ENCODE data around the gene SETD2. TPM values are rescaled to one million over a fixed set of nuclear protein-coding genes. Genes with fewer than 3 reads are reported as not detected.

The SETD2 gene
- total RNA-seq, 1 donor from 2014 or later, result 19.7 TPM

GRCh38 chr3:46979958-46980497, 183.9 kb downstream of the SETD2 start:
- Histone ChIP-seq H3K27me3 (ENCODE audit: control insufficient read depth, insufficient read depth, low read length) (no peaks in the 10 kb centered on the region), H3K36me3 (ENCODE audit: control insufficient read depth, insufficient read depth, low read length) (no peaks in the 10 kb centered on the region), H3K4me3 (ENCODE audit: low read depth, low read length) (peak overlapping the region; percentile 72)
- FAIRE-seq (no peak), DNase-seq (ENCODE audit: low read depth) (no peak)
- TF ChIP-seq, protein P1, sequence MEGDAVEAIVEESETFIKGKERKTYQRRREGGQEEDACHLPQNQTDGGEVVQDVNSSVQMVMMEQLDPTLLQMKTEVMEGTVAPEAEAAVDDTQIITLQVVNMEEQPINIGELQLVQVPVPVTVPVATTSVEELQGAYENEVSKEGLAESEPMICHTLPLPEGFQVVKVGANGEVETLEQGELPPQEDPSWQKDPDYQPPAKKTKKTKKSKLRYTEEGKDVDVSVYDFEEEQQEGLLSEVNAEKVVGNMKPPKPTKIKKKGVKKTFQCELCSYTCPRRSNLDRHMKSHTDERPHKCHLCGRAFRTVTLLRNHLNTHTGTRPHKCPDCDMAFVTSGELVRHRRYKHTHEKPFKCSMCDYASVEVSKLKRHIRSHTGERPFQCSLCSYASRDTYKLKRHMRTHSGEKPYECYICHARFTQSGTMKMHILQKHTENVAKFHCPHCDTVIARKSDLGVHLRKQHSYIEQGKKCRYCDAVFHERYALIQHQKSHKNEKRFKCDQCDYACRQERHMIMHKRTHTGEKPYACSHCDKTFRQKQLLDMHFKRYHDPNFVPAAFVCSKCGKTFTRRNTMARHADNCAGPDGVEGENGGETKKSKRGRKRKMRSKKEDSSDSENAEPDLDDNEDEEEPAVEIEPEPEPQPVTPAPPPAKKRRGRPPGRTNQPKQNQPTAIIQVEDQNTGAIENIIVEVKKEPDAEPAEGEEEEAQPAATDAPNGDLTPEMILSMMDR (IDR thresholded peaks at IDR 0.05; ENCODE audit: insufficient read depth, low read length, severe bottlenecking), result no peak

GRCh38 chr3:46978985-46979944, 184.6 kb downstream of the SETD2 start, which contains the start of gene NBEAL2:
Gene NBEAL2, plus strand, starts transcription at chr3:46979666. Its CDS starts 196 bp downstream, at chr3:46979862.
- DNase-seq (ENCODE audit: low read depth) (peak; percentile 82), FAIRE-seq (no peak)
- Histone ChIP-seq H3K36me3 (ENCODE audit: control insufficient read depth, insufficient read depth, low read length) (peaks cover 3% of the 10 kb centered on the region), H3K4me3 (ENCODE audit: low read depth, low read length) (peak within 1 kb of the TSS; percentile 72), H3K27me3 (ENCODE audit: control insufficient read depth, insufficient read depth, low read length) (no peaks in the 10 kb centered on the region)
- TF ChIP-seq, protein P1 (IDR thresholded peaks at IDR 0.05; ENCODE audit: insufficient read depth, low read length, severe bottlenecking), result no peak

- DNase-seq (ENCODE audit: low read depth) (no peak), FAIRE-seq (no peak)
- Histone ChIP-seq H3K36me3 (ENCODE audit: control insufficient read depth, insufficient read depth, low read length) (peaks cover 3% of the 10 kb centered on the region), H3K27me3 (ENCODE audit: control insufficient read depth, insufficient read depth, low read length) (no peaks in the 10 kb centered on the region), H3K4me3 (ENCODE audit: low read depth, low read length) (no peak overlapping the region)
- TF ChIP-seq, protein P1 (IDR thresholded peaks at IDR 0.05; ENCODE audit: insufficient read depth, low read length, severe bottlenecking), result no peak
These were observed 185.5 kb downstream of the SETD2 start for GRCh38 chr3:46978381-46978780.

DNA sequence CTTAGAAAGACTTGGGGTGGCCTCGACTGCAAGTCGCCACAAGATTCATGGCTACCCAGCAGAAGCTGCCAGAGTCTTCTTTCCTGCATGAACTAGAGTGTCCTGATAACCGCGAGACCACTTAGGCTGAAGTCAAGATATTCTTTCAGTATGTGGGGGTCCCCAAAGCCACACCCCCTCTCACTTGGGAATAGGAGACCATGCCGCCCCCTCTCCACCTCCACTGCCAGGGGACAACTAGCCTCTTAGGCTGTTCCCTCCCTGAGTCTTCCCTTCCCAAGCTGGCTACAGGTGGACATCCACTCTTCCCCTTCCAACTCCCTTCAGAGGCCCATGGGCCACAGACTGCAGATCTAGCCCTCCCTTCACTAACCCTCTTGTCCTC, 186.1 kb downstream of the SETD2 start:
- FAIRE-seq, result no peak
- TF ChIP-seq, protein P1 (IDR thresholded peaks at IDR 0.05; ENCODE audit: insufficient read depth, low read length, severe bottlenecking), result no peak

GRCh38 chr3:46976326-46977190, 187.4 kb downstream of the SETD2 start, which contains the start of gene CCDC12:
Gene CCDC12, minus strand, starts transcription at chr3:46976745. Its CDS starts 13 bp downstream, at chr3:46976732.
- no peak for FAIRE-seq
- TF ChIP-seq, protein P1 (IDR thresholded peaks at IDR 0.05; ENCODE audit: insufficient read depth, low read length, severe bottlenecking), result no peak
- H3K4me3 ChIP-seq (ENCODE audit: low read depth, low read length), result peak within 1 kb of the TSS; percentile 56

More for the DNA sequence above, 186.1 kb downstream of the SETD2 start:
- H3K36me3 ChIP-seq (ENCODE audit: control insufficient read depth, insufficient read depth, low read length), result peaks cover 3% of the 10 kb centered on the region
- DNase-seq (ENCODE audit: low read depth), result no peak
- H3K4me3 ChIP-seq (ENCODE audit: low read depth, low read length), result no peak overlapping the region
- no peaks in the 10 kb centered on the region for H3K27me3 ChIP-seq (ENCODE audit: control insufficient read depth, insufficient read depth, low read length)

More at GRCh38 chr3:46976326-46977190, 187.4 kb downstream of the SETD2 start, which contains the start of gene CCDC12:
- Histone ChIP-seq H3K36me3 (ENCODE audit: control insufficient read depth, insufficient read depth, low read length) (peaks cover 5% of the 10 kb centered on the region), H3K27me3 (ENCODE audit: control insufficient read depth, insufficient read depth, low read length) (no peaks in the 10 kb centered on the region)
- DNase-seq (ENCODE audit: low read depth), result peak; percentile 98
